PC-3 (cell line): Measurements from ENCODE around the gene DDX24.

Experiments used
- CTCF ChIP-seq: fragments of 300-600 bp; sonication (generic); conservative IDR thresholded peaks from 2 replicates; pipeline ENCODE4 v1.5.1; 2017; ENCODE audit warnings: antibody characterized with exemption, low read depth, mild to moderate bottlenecking, low read length
- EZH2 ChIP-seq: fragments of 300-600 bp; sonication (generic); IDR thresholded peaks from one replicate; pipeline ENCODE4 v1.6.1; 2017; ENCODE audit warnings: antibody characterized with exemption, mild to moderate bottlenecking, low read length; ENCODE audit not compliant: unreplicated experiment
- EZH2phosphoT487 ChIP-seq: fragments of 300-600 bp; sonication (generic); IDR thresholded peaks from 2 replicates; pipeline ENCODE4 v1.6.1; 2018; ENCODE audit warnings: mild to moderate bottlenecking, antibody characterized with exemption, low read length, borderline replicate concordance

- TF ChIP-seq EZH2 (no peak), CTCF (no peak), EZH2phosphoT487 (no peak)
These were observed 30.6 kb downstream of the DDX24 start for GRCh38 chr14:94050231-94050880.
